Activated CD8-positive, alpha-beta memory T cell treated with anti-CD3 and anti-CD28 coated beads for 1 hour (primary cell): ENCODE results near the gene KNL1.
"Not testable (repeated sequence)": the region's sequence is repeated elsewhere in the genome, so short reads cannot be mapped to it uniquely, and the experiment has no call there.

ENCODE experiments used
- DNase-seq, 2 donors: peaks; one replicate each; pipeline ENCODE4 v3.0.0-alpha.2; 2020; ENCODE audit warnings: low read depth in 1 of 2; ENCODE audit errors: extremely low read depth in 1 of 2

The KNL1 gene

DNA sequence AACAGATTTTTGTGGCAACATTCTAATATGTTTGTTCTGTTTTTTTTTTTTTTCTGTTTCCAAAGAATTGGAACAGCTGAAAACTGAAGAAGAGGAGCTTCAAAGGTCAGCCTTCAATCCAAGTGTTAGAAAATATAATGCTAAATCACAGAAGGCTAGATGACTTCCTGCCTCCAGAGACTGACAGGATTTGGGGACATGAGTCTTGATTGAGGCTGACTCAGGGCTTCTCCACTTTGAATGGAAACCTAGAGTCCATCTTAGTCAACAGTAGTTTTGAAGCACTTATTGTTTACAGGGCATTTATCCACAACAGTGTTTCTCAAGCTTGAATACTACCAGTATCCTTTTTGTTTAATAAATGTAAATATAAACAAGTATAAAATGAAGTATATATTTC is 56.4 kb downstream of the KNL1 start:
- DNase-seq, result no peak

DNA sequence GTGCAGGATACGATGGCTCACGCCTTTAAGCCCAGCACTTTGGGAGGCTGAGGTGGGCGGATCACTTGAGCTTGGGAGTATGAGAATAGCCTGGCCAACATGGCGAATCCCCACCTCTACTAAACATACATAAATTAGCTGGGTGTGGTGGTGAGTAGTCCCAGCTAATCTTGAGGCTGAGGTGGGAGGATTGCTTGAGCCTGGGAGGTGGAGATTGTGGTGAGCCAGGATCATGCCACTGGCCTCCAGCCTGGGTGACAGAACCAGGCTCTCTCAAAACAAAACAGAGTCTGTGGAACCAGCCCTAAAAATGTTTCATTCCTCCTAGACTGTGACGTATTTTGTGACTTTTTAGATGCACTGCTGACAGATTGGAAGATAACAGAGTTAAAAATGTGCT is 66.6 kb downstream of the KNL1 start:
- no peak for DNase-seq

- no peak for DNase-seq
These were observed 70.9 kb downstream of the KNL1 start for GRCh38 chr15:40664909-40665308.

DNA sequence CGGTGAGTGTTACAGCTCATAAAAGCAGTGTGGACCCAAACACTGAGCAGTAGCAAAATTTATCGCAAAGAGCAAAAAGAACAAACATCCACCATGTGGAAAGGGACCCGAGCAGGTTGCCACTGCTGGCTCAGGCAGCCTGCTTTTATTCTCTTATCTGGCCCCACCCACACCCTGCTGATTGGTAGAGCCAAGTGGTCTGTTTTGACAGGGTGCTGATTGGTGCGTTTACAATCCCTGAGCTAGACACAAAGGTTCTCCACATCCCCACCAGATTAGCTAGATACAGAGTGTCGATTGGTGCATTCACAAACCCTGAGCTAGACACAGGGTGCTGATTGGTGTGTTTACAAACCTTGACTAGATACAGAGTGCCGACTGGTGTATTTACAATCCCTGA is 82.2 kb downstream of the KNL1 start:
- DNase-seq, result not testable (repeated sequence)

DNA sequence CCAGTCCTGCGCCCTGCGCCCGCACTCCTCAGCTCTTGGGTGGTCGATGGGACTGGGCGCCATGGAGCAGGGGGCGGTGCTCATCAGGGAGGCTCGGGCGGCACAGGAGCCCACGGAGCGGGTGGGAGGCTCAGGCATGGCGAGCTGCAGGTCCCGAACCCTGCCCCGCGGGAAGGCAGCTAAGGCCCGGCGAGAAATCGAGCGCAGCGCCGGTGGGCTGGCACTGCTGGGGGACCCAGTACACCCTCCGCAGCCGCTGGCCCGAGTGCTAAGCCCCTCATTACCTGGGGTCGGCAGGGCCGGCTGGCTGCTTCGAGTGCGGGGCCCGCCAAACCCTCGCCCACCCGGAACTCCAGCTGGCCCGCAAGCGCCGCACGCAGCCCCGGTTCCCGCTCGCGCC is 82.9 kb downstream of the KNL1 start:
- not testable (repeated sequence) for DNase-seq

DNA sequence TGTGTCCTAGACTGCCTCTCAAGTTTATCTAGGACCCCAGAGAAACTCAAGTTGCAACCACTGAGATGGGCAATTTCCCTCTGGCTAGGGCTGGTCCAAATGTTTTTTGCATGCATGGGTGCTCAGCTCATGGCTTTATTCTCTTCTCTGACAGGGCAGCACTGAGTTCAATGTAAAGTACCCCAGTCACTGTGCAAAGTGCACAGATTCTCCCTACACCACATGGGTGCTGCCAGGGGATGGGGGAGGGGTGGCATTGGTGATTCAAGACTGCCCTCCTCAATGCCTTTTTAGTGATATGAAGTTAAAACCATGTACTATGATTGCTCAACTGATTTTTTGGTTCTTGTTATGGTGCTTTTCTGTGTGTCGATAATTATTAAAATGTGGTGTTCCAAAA is 86.1 kb downstream of the KNL1 start:
- DNase-seq, result no peak

DNA sequence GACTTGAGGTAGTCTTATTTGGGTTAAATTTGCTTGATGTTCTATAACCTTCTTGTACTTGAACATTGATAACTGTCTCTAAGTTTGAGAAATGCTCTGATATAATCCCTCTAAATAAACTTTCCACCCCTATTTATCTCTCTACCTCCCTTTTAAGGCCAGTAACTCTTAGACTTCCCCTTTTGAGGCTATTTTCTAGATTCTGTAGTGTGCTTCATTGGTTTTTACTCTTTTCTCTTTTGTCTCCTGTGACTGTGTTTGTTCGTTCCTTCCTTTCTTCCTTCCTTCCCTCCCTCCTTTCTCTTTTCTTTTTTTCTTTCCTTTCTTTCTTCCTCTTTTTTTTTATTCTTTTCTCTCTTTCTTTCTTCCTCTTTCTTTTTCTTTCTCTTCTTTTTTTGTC is 86.9 kb downstream of the KNL1 start:
- not testable (repeated sequence) for DNase-seq

GRCh38 chr15:40684381-40684780 is 90.3 kb downstream of the KNL1 start:
- no peak for DNase-seq

DNA sequence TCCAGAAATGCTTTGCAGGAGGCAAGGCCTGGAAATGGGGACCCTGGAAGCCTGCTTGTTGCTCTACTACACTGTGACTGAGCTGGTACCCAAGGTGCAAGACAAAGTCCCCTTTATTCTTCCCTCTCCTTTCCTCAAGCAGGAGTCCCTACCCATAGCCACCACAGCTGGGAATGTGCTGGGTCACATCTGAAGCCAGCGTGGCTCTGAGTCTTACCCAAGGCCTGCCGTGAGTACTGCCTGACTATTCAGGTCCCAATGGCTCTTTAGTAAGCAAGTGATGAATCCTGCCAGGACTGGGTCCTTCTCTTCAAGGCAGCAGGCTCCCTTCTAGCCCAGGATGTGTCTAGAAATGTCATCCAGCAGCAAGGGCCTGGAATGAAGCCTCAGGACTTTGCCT is 91.3 kb downstream of the KNL1 start:
- DNase-seq, result no peak

DNA sequence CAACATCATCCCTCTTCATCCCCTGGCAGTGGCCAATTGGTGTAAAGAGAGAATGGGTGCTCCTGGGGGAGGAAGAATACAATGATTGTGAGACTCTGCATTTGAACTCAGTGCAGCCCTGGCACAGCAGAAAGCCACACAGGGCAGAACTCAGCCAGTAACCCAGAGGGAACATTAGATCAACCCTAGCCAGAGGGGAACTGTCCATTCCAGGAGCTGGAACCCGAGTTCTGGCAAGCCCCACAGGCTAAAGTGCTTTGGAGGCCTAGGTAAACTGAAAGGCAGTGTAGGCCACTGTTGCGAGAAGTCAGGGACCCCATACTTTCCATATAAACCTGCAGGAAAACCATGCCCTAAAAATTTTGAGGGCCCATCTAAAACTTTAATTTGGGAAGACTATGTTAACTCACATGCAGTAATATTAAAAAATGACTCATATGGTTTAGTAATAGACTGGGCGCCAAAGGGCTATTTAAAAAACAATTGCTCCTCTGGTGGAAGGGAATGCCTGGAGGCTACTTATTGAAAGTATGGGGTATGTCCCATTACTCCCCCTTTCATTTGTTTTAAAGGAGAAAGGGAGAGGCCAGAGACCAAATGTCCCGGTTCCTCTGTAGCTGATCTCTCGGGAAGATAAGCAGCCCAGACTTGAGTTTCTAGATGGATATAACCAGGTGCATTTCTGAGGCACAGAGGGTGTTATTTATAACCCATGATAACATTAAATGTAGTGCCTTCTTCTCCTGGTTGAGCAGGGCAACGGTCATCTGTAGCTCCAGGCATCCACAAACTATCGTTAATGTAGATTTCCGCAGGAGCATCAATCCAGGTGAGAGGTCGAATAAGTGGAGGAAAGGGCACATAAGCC is 95.1 kb downstream of the KNL1 start:
- DNase-seq, result no peak

- no peak for DNase-seq
These were observed 97.7 kb downstream of the KNL1 start for GRCh38 chr15:40691737-40692136.

DNA sequence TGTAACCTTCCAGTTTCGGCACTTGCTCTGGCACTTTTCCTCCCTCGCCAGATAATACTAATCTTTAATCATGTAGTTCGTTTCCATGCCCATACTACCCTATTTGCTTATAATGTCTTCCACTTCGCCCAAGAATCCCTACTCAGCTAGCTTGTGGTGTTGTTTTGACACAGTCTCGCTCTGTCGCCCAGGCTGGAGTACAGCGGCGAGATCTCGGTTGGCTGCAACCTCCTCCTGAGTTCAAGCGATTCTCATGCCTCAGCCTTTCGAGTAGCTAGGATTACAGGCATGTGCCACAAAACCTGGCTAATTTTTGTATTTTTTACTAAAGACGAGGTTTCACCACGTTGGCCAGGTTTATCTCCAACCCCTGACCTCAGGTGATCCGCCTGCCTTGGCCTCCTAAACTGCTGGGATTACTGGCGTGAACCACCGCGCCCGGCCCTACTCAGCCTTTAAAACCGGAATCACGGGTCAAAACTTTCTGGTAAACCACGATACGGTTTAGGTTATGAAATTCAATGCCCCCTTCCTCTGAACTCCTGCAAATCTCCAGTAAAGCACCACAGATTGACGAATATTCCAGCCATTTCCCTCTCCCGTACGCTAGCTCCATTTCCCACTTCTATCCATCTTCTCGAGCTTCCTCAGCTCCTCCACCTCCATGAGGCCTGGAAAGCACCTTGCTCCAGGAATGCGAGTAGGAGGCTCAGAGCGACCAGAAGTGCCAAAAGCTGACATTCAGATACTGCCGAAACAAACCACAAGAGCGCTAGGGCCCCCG is 100.0 kb downstream of the KNL1 start:
- DNase-seq, result no peak

DNA sequence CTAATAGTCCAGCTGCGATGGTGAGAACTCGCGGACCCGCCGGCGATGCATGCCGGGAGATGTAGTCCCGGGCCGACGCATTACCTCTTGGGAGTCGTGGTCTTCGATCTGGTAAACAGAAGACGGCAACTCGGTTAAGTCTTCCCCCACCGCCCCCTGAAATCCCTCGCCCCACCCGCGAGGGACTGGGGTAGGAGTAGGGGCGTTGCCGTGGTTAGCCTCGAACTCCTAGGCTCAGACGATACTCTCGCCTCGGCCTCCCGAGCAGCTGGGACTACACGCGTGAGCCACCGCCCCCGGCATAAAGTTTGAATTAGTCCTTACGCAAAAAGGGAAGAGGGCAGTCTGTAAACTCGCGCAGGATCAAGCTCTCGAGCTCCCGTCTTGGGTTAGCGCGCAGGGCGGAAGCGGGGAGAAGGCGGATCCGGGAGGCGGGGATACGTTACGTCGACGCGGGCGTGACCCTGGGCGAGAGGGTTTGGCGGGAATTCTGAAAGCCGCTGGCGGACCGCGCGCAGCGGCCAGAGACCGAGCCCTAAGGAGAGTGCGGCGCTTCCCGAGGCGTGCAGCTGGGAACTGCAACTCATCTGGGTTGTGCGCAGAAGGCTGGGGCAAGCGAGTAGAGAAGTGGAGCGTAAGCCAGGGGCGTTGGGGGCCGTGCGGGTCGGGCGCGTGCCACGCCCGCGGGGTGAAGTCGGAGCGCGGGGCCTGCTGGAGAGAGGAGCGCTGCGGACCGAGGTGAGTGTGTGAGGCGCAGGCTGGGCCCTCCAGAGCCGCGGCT is 100.8 kb downstream of the KNL1 start, which contains the start of gene RAD51:
TSS of gene RAD51 (plus strand) at position 487 of the 781 bp plus-strand sequence. CDS start 3,585 bp downstream, outside the sequence.
- peak; percentile 78 to 83 for DNase-seq

DNA sequence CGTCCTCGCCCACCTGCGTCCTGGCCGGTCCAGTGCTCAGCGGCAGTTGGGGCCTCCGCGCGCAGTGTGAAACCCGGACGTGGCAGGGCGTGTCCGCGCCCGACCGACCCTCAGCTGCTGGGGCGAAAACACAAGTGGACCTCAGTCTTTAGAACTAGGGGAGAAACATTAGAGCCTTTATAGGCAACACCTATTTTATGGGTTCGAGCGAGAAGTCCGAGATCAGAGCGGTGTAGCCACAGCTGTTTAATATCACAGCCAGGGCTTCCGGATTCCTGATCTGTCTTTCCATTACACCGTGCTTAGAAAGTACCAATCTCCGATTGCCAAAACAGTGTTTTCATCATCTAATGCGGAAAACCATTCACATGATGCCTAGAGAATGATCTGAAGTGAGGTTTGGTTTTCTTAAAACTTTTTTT is 101.4 kb downstream of the KNL1 start:
- DNase-seq, result no peak

DNA sequence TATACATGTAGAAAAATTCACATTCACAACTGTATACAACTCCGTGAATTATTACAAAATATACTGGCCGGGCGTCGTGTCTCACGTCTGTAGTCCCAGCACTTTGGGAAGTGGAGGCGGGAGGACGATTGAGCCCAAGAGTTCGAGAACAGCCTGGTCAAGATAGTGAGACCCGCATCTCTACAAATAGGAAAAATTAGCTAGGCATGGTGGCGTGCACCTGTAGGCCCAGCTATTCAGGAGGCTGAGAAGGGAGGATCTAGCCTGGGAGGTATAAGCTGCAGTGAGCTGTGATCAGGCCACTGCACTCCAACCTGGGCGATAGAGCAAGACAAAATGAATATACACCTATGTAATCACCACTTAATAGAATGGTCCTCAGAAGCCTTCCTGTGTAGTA is 102.2 kb downstream of the KNL1 start:
- no peak for DNase-seq

DNA sequence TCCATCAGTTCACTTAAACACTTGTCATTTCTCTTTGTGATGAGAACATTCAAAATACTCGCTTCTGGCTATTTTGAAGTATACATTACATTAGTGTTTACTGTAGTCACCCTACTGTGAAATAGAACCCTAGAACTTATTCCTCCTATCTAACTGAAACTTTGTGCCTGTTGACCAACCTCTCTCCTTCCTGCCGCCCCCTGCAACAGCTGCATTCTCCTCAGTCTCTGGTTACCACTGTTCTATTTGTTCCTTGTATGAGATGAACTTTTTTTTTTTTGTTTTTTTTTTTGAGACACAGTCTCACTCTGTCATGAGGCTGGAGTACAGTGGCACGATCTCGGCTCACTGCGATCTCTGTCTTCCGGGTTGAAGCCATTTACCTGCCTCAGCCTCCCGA is 103.9 kb downstream of the KNL1 start:
- DNase-seq, result no peak

DNA sequence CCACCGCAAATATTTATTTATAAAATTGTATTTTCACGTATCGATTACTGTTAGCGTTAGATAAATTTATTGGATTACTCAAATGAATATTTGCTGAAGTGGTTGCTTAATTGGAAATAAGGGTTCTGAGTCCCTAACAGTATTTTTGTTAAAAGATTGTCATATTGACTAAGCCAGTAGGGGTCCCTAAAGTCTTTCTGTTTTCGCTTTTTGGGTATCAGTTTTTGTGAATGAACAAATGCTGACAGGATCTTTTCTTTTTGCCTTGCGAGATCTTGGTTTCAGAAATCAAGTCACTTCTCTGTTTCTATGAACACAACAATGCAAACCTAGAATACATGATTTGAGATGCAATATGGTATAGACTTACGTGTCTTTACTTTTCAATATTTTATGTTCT is 108.0 kb downstream of the KNL1 start:
- DNase-seq, result no peak

DNA sequence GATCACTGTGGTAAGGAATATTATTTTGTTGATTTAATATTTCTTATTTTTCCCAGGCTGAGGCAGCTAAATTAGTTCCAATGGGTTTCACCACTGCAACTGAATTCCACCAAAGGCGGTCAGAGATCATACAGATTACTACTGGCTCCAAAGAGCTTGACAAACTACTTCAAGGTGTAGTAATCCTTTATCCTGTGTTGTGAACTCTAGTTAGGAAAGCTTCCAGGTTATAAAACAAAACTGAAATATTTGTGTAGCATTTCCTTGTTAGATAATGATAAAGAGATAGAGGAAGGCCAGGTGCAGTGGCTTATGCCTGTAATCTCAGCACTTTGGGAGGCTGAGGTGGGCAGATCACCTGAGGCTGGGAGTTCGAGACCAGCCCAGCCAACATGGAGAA is 112.1 kb downstream of the KNL1 start:
- DNase-seq, result no peak
